Activated CD4-positive, alpha-beta T cell treated with anti-CD3 and anti-CD28 coated beads, Interleukin-2, amount 10 ng/mL, durations not matched to agents 24 days and 14 days (primary cell): ENCODE data around the gene CCDC191. TPM values are rescaled to one million over a fixed set of nuclear protein-coding genes. Genes with fewer than 3 reads are reported as not detected.

Source experiments
- total RNA-seq: library from RNA; stranded (reverse); gene quantifications from 2 replicates; pipeline ENCODE4 v1.2.3, GENCODE V29; 2022

Gene CCDC191
- total RNA-seq, 1 donor from 2014 or later, result 1.7 TPM

Other genes with a start within 250 kb of the CCDC191 start
- not detected in 2 replicates for gene GRAMD1C, start 217.7 kb downstream of the CCDC191 start, total RNA-seq
- 1.9 and 2.4 TPM in 2 replicates for gene ZDHHC23, start 108.5 kb downstream of the CCDC191 start, total RNA-seq
- 50.5 and 55.3 TPM in 2 replicates for gene QTRT2, start 211 bp upstream of the CCDC191 start, total RNA-seq
- gene DRD3, start 122.5 kb upstream of the CCDC191 start, total RNA-seq, result not detected in 2 replicates
- gene ZNF80, start 181.1 kb upstream of the CCDC191 start, total RNA-seq, result 0.19 and 0.21 TPM in 2 replicates
- gene TIGIT, start 237.5 kb upstream of the CCDC191 start, total RNA-seq, result 2.5 and 4.7 TPM in 2 replicates